ENCODE measurements around the gene NR6A1. TPM values are rescaled to one million over a fixed set of nuclear protein-coding genes. Genes with fewer than 3 reads are reported as not detected.

Gene NR6A1
- total RNA-seq, 6 donors from 2014 or later, result 4.2 to 34.6 (median 8.2) TPM

- Histone ChIP-seq H3K4me3 (no peak overlapping the region), H3K4me1 (peaks cover 14 to 30% (median 19%) of the 10 kb centered on the region in 4 donors), H3K27me3 (peaks cover 0 to 5% (median 2%) of the 10 kb centered on the region in 4 donors), H3K9me3 (no peaks in the 10 kb centered on the region), H3K27ac (no peak overlapping the region), H3K36me3 (no peaks in the 10 kb centered on the region)
- WGBS, 2 donors, result 73 to 79% methylated on average over 4 of the region's 4 CpGs
- no peak for ATAC-seq (ENCODE audit: low FRiP score in 2 of 2)
- no peak for DNase-seq
- TF ChIP-seq CTCF (IDR thresholded peaks at IDR 0.05) (no peak), EP300 (IDR thresholded peaks at IDR 0.05) (no peak), POLR2AphosphoS5 (IDR thresholded peaks at IDR 0.05) (no peak), POLR2A (IDR thresholded peaks at IDR 0.05) (no peak)
Measured at GRCh38 chr9:124766815-124767554, 4.1 kb downstream of the NR6A1 start.

DNA sequence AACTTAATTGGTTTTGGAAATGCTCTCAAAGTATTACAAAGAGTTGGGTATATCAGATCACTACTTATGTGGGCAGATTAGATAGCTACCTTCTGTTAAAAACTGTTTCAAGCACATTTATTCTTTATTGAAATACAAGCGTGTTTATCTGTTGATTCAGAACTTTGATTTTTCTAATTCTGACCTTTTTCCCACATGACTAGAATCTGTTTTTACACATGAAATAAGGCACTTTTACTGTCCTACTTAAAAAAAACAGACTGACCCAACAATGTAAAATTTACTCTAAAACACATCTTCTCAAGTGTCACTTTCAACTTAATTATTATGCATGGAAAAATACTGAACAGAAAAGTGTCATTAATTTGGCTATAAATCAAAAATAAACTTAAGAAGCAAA lies 4.8 kb downstream of the NR6A1 start:
- H3K27me3 ChIP-seq, result peaks cover 0 to 5% (median 2%) of the 10 kb centered on the region in 4 donors
- no peaks in the 10 kb centered on the region for H3K36me3 ChIP-seq

GRCh38 chr9:124765439-124765835 lies 5.7 kb downstream of the NR6A1 start:
- Histone ChIP-seq H3K27ac (no peak overlapping the region), H3K4me1 (peaks cover 11 to 20% (median 14%) of the 10 kb centered on the region in 4 donors), H3K4me3 (no peak overlapping the region), H3K36me3 (no peaks in the 10 kb centered on the region), H3K9me3 (no peaks in the 10 kb centered on the region), H3K27me3 (peaks cover 0 to 5% (median 2%) of the 10 kb centered on the region in 4 donors)
- no peak for DNase-seq
- TF ChIP-seq POLR2A (IDR thresholded peaks at IDR 0.05) (no peak), EP300 (IDR thresholded peaks at IDR 0.05) (no peak), POLR2AphosphoS5 (IDR thresholded peaks at IDR 0.05) (no peak), CTCF (IDR thresholded peaks at IDR 0.05) (no peak)
- ATAC-seq (ENCODE audit: low FRiP score in 2 of 2), result no peak
- WGBS, 2 donors, result 77 to 84% methylated on average over 6 of the region's 6 CpGs

More for the DNA sequence above, 4.8 kb downstream of the NR6A1 start:
- 97 to 100% methylated on average over 1 of the region's 1 CpG for WGBS, 2 donors
- Histone ChIP-seq H3K27ac (no peak overlapping the region), H3K4me1 (peaks cover 11 to 26% (median 16%) of the 10 kb centered on the region in 4 donors), H3K9me3 (no peaks in the 10 kb centered on the region), H3K4me3 (no peak overlapping the region)
- DNase-seq (no peak), ATAC-seq (ENCODE audit: low FRiP score in 2 of 2) (no peak)
- TF ChIP-seq CTCF (IDR thresholded peaks at IDR 0.05) (no peak), POLR2AphosphoS5 (IDR thresholded peaks at IDR 0.05) (no peak), POLR2A (IDR thresholded peaks at IDR 0.05) (no peak), EP300 (IDR thresholded peaks at IDR 0.05) (no peak)

DNA sequence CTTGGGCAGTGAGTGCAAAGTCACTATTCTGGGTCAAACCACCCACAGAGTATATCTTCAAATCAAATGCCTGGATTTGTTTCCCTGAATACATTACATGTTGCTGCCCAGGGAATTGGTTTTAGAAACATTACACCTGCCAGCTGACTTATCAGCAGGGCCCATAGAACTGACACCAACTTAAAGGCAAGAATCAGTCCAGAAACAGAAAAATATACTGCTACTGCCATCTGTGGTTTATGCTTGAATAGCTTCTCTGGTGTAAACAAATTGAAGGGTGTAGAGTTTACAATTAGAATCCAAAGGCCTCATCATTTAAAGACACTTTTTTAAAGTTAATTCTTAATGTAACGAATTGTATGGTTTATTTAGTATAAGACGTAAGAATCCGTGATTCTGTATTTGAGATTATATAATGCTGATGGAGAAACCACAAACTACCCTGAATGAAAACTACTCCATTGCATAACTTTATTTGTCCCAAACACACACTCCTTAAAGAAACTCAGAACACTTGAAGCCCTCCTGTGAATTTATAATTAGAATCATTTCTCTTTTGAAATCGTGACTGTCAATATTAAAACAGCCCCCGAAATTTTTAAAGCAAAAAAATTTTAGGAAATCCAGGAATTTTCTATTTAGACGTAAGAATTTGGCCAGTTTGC lies 6.2 kb downstream of the NR6A1 start:
- ATAC-seq (ENCODE audit: low FRiP score in 2 of 2) (peak in 1 of 2 donors; percentile 34), DNase-seq (no peak)
- WGBS, 2 donors, result 58 to 67% methylated on average over 6 of the region's 6 CpGs
- TF ChIP-seq POLR2AphosphoS5 (IDR thresholded peaks at IDR 0.05) (no peak), CTCF (IDR thresholded peaks at IDR 0.05) (peak in 4 of 6 experiments; percentile 12 to 29 (median 16))
- H3K4me3 ChIP-seq, result no peak overlapping the region
- no peaks in the 10 kb centered on the region for H3K9me3 ChIP-seq
- H3K27ac ChIP-seq, result peak overlapping the region in 1 of 4 donors; percentile 18
- H3K4me1 ChIP-seq, result peaks cover 6 to 15% (median 9%) of the 10 kb centered on the region in 4 donors
- peaks cover 0 to under 1% (median 0%) of the 10 kb centered on the region in 4 donors for H3K27me3 ChIP-seq
- no peaks in the 10 kb centered on the region for H3K36me3 ChIP-seq
